Measurements from ENCODE around the gene GALNT2. TPM values are rescaled to one million over a fixed set of nuclear protein-coding genes. Genes with fewer than 3 reads are reported as not detected.

Gene GALNT2
- total and polyA plus RNA-seq, 4 donors: 47.5 to 182 (median 114) TPM

GRCh38 chr1:230113235-230113592 is 46.2 kb downstream of the GALNT2 start:
- Histone ChIP-seq H3K36me3 (ENCODE audit: control insufficient read depth in 4 of 4, insufficient read depth in 3 of 4, low read depth in 1 of 4, low read length in 3 of 4) (peaks cover 0 to 4% (median 1%) of the 10 kb centered on the region in 4 donors), H3K27me3 (ENCODE audit: control insufficient read depth in 4 of 4, insufficient read depth in 4 of 4, low read length in 3 of 4) (no peaks in the 10 kb centered on the region), H3K4me1 (ENCODE audit: control insufficient read depth in 4 of 4, insufficient read depth in 4 of 4, low read length in 3 of 4) (peaks cover 16 to 46% (median 29%) of the 10 kb centered on the region in 4 donors), H3K9ac (ENCODE audit: low read depth in 1 of 2, low read length in 2 of 2) (peak overlapping the region in 1 of 2 donors; percentile 8), H3K9me3 (ENCODE audit: control insufficient read depth in 4 of 4, low read length in 3 of 4) (no peaks in the 10 kb centered on the region), H3K27ac (ENCODE audit: low read depth in 1 of 2, low read length in 2 of 2) (peak overlapping the region; percentile 72 to 83), H3K4me3 (ENCODE audit: low read depth in 1 of 3, low read length in 3 of 3) (no peak overlapping the region)
- WGBS: 93% methylated on average over 4 of the region's 4 CpGs
- DNase-seq (ENCODE audit: low spot score): no peak
- TF ChIP-seq HNF4A (conservative IDR thresholded peaks at IDR 0.05): no peak
- no peak for TF ChIP-seq RAD21 (IDR thresholded peaks at IDR 0.05)
- no peak for TF ChIP-seq NR2F2 (IDR thresholded peaks at IDR 0.05)
- TF ChIP-seq JUND (IDR thresholded peaks at IDR 0.05): no peak
- TF ChIP-seq CTCF (IDR thresholded peaks at IDR 0.05; ENCODE audit: low read depth, low read length, missing input control): no peak
- no peak for TF ChIP-seq YY1 (IDR thresholded peaks at IDR 0.05)

- peaks cover 14 to 41% (median 25%) of the 10 kb centered on the region in 4 donors for H3K4me1 ChIP-seq (ENCODE audit: control insufficient read depth in 4 of 4, insufficient read depth in 4 of 4, low read length in 3 of 4)
Observed at GRCh38 chr1:230113593-230114236, 46.7 kb downstream of the GALNT2 start.

More at GRCh38 chr1:230113593-230114236, 46.7 kb downstream of the GALNT2 start:
- Histone ChIP-seq H3K36me3 (ENCODE audit: control insufficient read depth in 4 of 4, insufficient read depth in 3 of 4, low read depth in 1 of 4, low read length in 3 of 4) (peaks cover 0 to 4% (median 1%) of the 10 kb centered on the region in 4 donors), H3K27me3 (ENCODE audit: control insufficient read depth in 4 of 4, insufficient read depth in 4 of 4, low read length in 3 of 4) (no peaks in the 10 kb centered on the region), H3K9ac (ENCODE audit: low read depth in 1 of 2, low read length in 2 of 2) (peak overlapping the region in 1 of 2 donors; percentile 8), H3K9me3 (ENCODE audit: control insufficient read depth in 4 of 4, low read length in 3 of 4) (no peaks in the 10 kb centered on the region), H3K4me3 (ENCODE audit: low read depth in 1 of 3, low read length in 3 of 3) (no peak overlapping the region), H3K27ac (ENCODE audit: low read depth in 1 of 2, low read length in 2 of 2) (peak overlapping the region; percentile 72 to 83)
- 58% methylated on average over 17 of the region's 17 CpGs for WGBS
- TF ChIP-seq FOXA1 (IDR thresholded peaks at IDR 0.05) (no peak), GABPA (IDR thresholded peaks at IDR 0.05 in 1 of 2, conservative IDR thresholded peaks at IDR 0.05 in 1 of 2) (no peak), RXRA (IDR thresholded peaks at IDR 0.05) (peak; percentile 99 to 100), EGR1 (IDR thresholded peaks at IDR 0.05; ENCODE audit: low read depth in 2 of 2) (peak in 1 of 2 donors; percentile 85), HNF4G (IDR thresholded peaks at IDR 0.05) (peak; percentile 46), MAX (IDR thresholded peaks at IDR 0.05) (peak; percentile 98), HNF4A (conservative IDR thresholded peaks at IDR 0.05) (peak; percentile 84 to 88), REST (IDR thresholded peaks at IDR 0.05) (no peak), ZBTB33 (IDR thresholded peaks at IDR 0.05) (peak; percentile 68), CTCF (IDR thresholded peaks at IDR 0.05; ENCODE audit: low read depth, low read length, missing input control) (no peak), TAF1 (conservative IDR thresholded peaks at IDR 0.05) (no peak), NR2F2 (IDR thresholded peaks at IDR 0.05) (peak; percentile 88), YY1 (IDR thresholded peaks at IDR 0.05) (peak; percentile 62), FOXA2 (IDR thresholded peaks at IDR 0.05) (no peak), JUND (IDR thresholded peaks at IDR 0.05) (peak; percentile 57 to 94), RAD21 (IDR thresholded peaks at IDR 0.05) (peak in 1 of 2 donors; percentile 66), SP1 (IDR thresholded peaks at IDR 0.05) (peak; percentile 90)
- TF ChIP-seq, protein P1, sequence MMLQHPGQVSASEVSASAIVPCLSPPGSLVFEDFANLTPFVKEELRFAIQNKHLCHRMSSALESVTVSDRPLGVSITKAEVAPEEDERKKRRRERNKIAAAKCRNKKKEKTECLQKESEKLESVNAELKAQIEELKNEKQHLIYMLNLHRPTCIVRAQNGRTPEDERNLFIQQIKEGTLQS (IDR thresholded peaks at IDR 0.05): no peak
- DNase-seq (ENCODE audit: low spot score): no peak
